ENCODE data around the gene EDAR. TPM values are rescaled to one million over a fixed set of nuclear protein-coding genes. Genes with fewer than 3 reads are reported as not detected.

Gene EDAR
- total and polyA plus RNA-seq, 11 donors: 0.01 to 0.20 (median 0.16) TPM; not detected in 8

- Histone ChIP-seq H3K4me1 (peaks cover 0 to 19% (median 0%) of the 10 kb centered on the region in 12 donors), H3K27me3 (no peaks in the 10 kb centered on the region), H3K4me3 (no peak overlapping the region), H3K27ac (no peak overlapping the region), H3K36me3 (no peaks in the 10 kb centered on the region), H3K9me3 (no peaks in the 10 kb centered on the region)
- 86 to 91% (median 89%) methylated on average over 8 to 9 of the region's 9 CpGs for WGBS, 4 donors
- intact Hi-C loops (cut with DNase I): no loop called here
- no peak for TF ChIP-seq CTCF (IDR thresholded peaks at IDR 0.05)
- ATAC-seq (no peak), DNase-seq (no peak)
Observed at GRCh38 chr2:108909275-108909823, 79.7 kb downstream of the EDAR start.

GRCh38 chr2:108908713-108909070 is 80.3 kb downstream of the EDAR start:
- Histone ChIP-seq H3K4me1 (peaks cover 0 to 19% (median 0%) of the 10 kb centered on the region in 12 donors), H3K36me3 (no peaks in the 10 kb centered on the region), H3K27me3 (no peaks in the 10 kb centered on the region), H3K4me3 (no peak overlapping the region), H3K27ac (no peak overlapping the region), H3K9me3 (no peaks in the 10 kb centered on the region)
- intact Hi-C loops (cut with DNase I): no loop called here
- ATAC-seq (no peak), DNase-seq (no peak)
- WGBS, 4 donors: 77 to 90% (median 86%) methylated on average over 1 of the region's 1 CpG
- TF ChIP-seq CTCF (IDR thresholded peaks at IDR 0.05) (no peak), POLR2A (IDR thresholded peaks at IDR 0.05) (no peak)

GRCh38 chr2:108907822-108908712 is 81.0 kb downstream of the EDAR start:
- WGBS, 4 donors: 75 to 82% (median 78%) methylated on average over 22 to 24 of the region's 24 CpGs
- Histone ChIP-seq H3K4me3 (no peak overlapping the region), H3K27ac (no peak overlapping the region), H3K4me1 (peaks cover 0 to 19% (median 0%) of the 10 kb centered on the region in 12 donors), H3K27me3 (no peaks in the 10 kb centered on the region), H3K36me3 (no peaks in the 10 kb centered on the region), H3K9me3 (no peaks in the 10 kb centered on the region)
- TF ChIP-seq POLR2A (IDR thresholded peaks at IDR 0.05) (no peak), CTCF (IDR thresholded peaks at IDR 0.05) (no peak)
- no peak for ATAC-seq
- no peak for DNase-seq
- intact Hi-C loops (cut with DNase I): no loop called here

- intact Hi-C loops (cut with DNase I): no loop called here
- DNase-seq (peak in 1 of 5 donors; percentile 64), ATAC-seq (peak in 2 of 4 donors; percentile 23 to 38)
- H3K9me3 ChIP-seq: peaks cover 0 to 1% (median 0%) of the 10 kb centered on the region in 12 donors
- no peaks in the 10 kb centered on the region for H3K36me3 ChIP-seq
- no peaks in the 10 kb centered on the region for H3K27me3 ChIP-seq
- H3K4me1 ChIP-seq: peaks cover 0 to 19% (median 0%) of the 10 kb centered on the region in 12 donors
- WGBS, 4 donors: 71 to 77% (median 74%) methylated on average over 14 to 15 of the region's 15 CpGs
- TF ChIP-seq POLR2A (IDR thresholded peaks at IDR 0.05) (no peak), CTCF (IDR thresholded peaks at IDR 0.05) (no peak)
- no peak overlapping the region for H3K4me3 ChIP-seq
- H3K27ac ChIP-seq: no peak overlapping the region
Observed at GRCh38 chr2:108906403-108907077, 82.5 kb downstream of the EDAR start.
